Measurements from ENCODE around the gene ANKS6. TPM values are rescaled to one million over a fixed set of nuclear protein-coding genes. Genes with fewer than 3 reads are reported as not detected.

ANKS6 gene
- polyA plus RNA-seq, 1 experiment: 13.0 TPM

- POLR2A ChIA-PET: no interaction called here
Measured at GRCh38 chr9:98771209-98771874, 25.0 kb downstream of the ANKS6 start.

GRCh38 chr9:98770717-98771116 lies 25.6 kb downstream of the ANKS6 start:
- POLR2A ChIA-PET: no interaction called here
- CTCF ChIA-PET: interaction anchor here (1.0 to 2.5 kb wide), 2 partner anchors 12 to 455 kb away, joined by 3 to 10 read pairs; no protein-coding TSS in a partner anchor
- Histone ChIP-seq H3K27me3 (ENCODE audit: control insufficient read depth, insufficient read depth, low read length) (no peaks in the 10 kb centered on the region), H3K36me3 (ENCODE audit: control insufficient read depth, insufficient read depth, low read length) (peaks cover 28% of the 10 kb centered on the region), H3K4me3 (ENCODE audit: low read depth, low read length) (no peak overlapping the region)
- no peak for TF ChIP-seq CTCF (IDR thresholded peaks at IDR 0.05; ENCODE audit: insufficient read depth, low read depth, low read length)
- DNase-seq (ENCODE audit: low read depth): no peak

More at GRCh38 chr9:98771209-98771874, 25.0 kb downstream of the ANKS6 start:
- CTCF ChIA-PET: interaction anchor here (2.5 kb wide), 1 partner anchor 456 kb away, joined by 10 read pairs; no protein-coding TSS in a partner anchor
- Histone ChIP-seq H3K27me3 (ENCODE audit: control insufficient read depth, insufficient read depth, low read length) (no peaks in the 10 kb centered on the region), H3K4me3 (ENCODE audit: low read depth, low read length) (no peak overlapping the region), H3K36me3 (ENCODE audit: control insufficient read depth, insufficient read depth, low read length) (peaks cover 28% of the 10 kb centered on the region)
- no peak for DNase-seq (ENCODE audit: low read depth)
- no peak for TF ChIP-seq CTCF (IDR thresholded peaks at IDR 0.05; ENCODE audit: insufficient read depth, low read depth, low read length)

- ChIA-PET POLR2A (no interaction called here), CTCF (interaction anchor here (4.1 kb wide), 1 partner anchor 8 kb away, joined by 31 read pairs; no protein-coding TSS in a partner anchor)
- Histone ChIP-seq H3K27me3 (ENCODE audit: control insufficient read depth, insufficient read depth, low read length) (no peaks in the 10 kb centered on the region), H3K36me3 (ENCODE audit: control insufficient read depth, insufficient read depth, low read length) (peaks cover 26% of the 10 kb centered on the region), H3K4me3 (ENCODE audit: low read depth, low read length) (no peak overlapping the region)
- TF ChIP-seq CTCF (IDR thresholded peaks at IDR 0.05; ENCODE audit: insufficient read depth, low read depth, low read length): no peak
- DNase-seq (ENCODE audit: low read depth): no peak
Measured at GRCh38 chr9:98768344-98768743, 28.0 kb downstream of the ANKS6 start.

GRCh38 chr9:98767915-98768314 lies 28.4 kb downstream of the ANKS6 start:
- no peak for TF ChIP-seq CTCF (IDR thresholded peaks at IDR 0.05; ENCODE audit: insufficient read depth, low read depth, low read length)
- CTCF ChIA-PET: interaction anchor here (4.1 kb wide), 1 partner anchor 8 kb away, joined by 31 read pairs; no protein-coding TSS in a partner anchor
- no peaks in the 10 kb centered on the region for H3K27me3 ChIP-seq (ENCODE audit: control insufficient read depth, insufficient read depth, low read length)
- no peak for DNase-seq (ENCODE audit: low read depth)
- no peak overlapping the region for H3K4me3 ChIP-seq (ENCODE audit: low read depth, low read length)
- H3K36me3 ChIP-seq (ENCODE audit: control insufficient read depth, insufficient read depth, low read length): peaks cover 22% of the 10 kb centered on the region
- POLR2A ChIA-PET: no interaction called here

- Histone ChIP-seq H3K36me3 (ENCODE audit: control insufficient read depth, insufficient read depth, low read length) (peaks cover 19% of the 10 kb centered on the region), H3K27me3 (ENCODE audit: control insufficient read depth, insufficient read depth, low read length) (no peaks in the 10 kb centered on the region), H3K4me3 (ENCODE audit: low read depth, low read length) (no peak overlapping the region)
- no peak for TF ChIP-seq CTCF (IDR thresholded peaks at IDR 0.05; ENCODE audit: insufficient read depth, low read depth, low read length)
- DNase-seq (ENCODE audit: low read depth): no peak
- POLR2A ChIA-PET: no interaction called here
- CTCF ChIA-PET: interaction anchor here (4.1 kb wide), 1 partner anchor 9 kb away, joined by 31 read pairs; no protein-coding TSS in a partner anchor
Measured at GRCh38 chr9:98767196-98767595, 29.2 kb downstream of the ANKS6 start.

Measured in BJ (cell line).